GM12878 (cell line): ENCODE results near the gene DENR. TPM values are rescaled to one million over a fixed set of nuclear protein-coding genes. Genes with fewer than 3 reads are reported as not detected.

Source experiments
- ASH2L ChIP-seq: fragments of 300-600, 200-600 bp; sonication (generic); IDR thresholded peaks from 2 replicates; pipeline ENCODE4 v1.6.1; 2017; ENCODE audit warnings: low read depth, mild to moderate bottlenecking, borderline replicate concordance
- BACH1 ChIP-seq: fragments of 450-650 bp; IDR thresholded peaks from 2 replicates; pipeline ENCODE4 v1.6.1; 2017; ENCODE audit warnings: mild to moderate bottlenecking, borderline replicate concordance
- CREM ChIP-seq: IDR thresholded peaks from 2 replicates; pipeline ENCODE4 v1.6.1; 2014; ENCODE audit warnings: antibody characterized with exemption, low read depth
- EGR1 ChIP-seq, 2 experiments: IDR thresholded peaks; 1 replicate in 1 of 2; 2 replicates in 1 of 2; pipeline ENCODE4 v1.6.1; 2011 to 2012; ENCODE audit warnings: low read depth in 2 of 2, low read length in 2 of 2, borderline replicate concordance in 1 of 2, mild to moderate bottlenecking in 1 of 2, moderate library complexity in 1 of 2
- HCFC1 ChIP-seq: fragments of 150-350 bp; IDR thresholded peaks from 2 replicates; pipeline ENCODE4 v1.6.1; 2014; ENCODE audit warnings: low read length
- HDAC2 ChIP-seq: fragments of 200-600 bp; sonication (generic); IDR thresholded peaks from 2 replicates; pipeline ENCODE4 v1.6.1; 2017
- IKZF2 ChIP-seq, 2 experiments: fragments of 450-650 bp; IDR thresholded peaks; 2 replicates each; pipeline ENCODE4 v1.6.1; 2017; ENCODE audit warnings: mild to moderate bottlenecking in 2 of 2, moderate library complexity in 2 of 2
- IRF4 ChIP-seq: IDR thresholded peaks from 2 replicates; pipeline ENCODE4 v1.6.1; 2011; ENCODE audit warnings: low read depth, low read length
- KDM1A ChIP-seq: fragments of 200-600 bp; sonication (generic); IDR thresholded peaks from 2 replicates; pipeline ENCODE4 v1.6.1; 2016; ENCODE audit warnings: borderline replicate concordance
- NFYA ChIP-seq: IDR thresholded peaks from 2 replicates; pipeline ENCODE4 v1.6.1; 2011; ENCODE audit warnings: low read depth, mild to moderate bottlenecking, low read length, improper control_type of control experiment, borderline replicate concordance
- NRF1 ChIP-seq: conservative IDR thresholded peaks from 2 replicates; pipeline ENCODE4 v1.6.1; 2011; ENCODE audit warnings: mild to moderate bottlenecking, low read depth, low read length, improper control_type of control experiment
- POLR2A ChIP-seq: IDR thresholded peaks from 2 replicates; pipeline ENCODE4 v1.6.1; 2011; ENCODE audit warnings: low read depth, mild to moderate bottlenecking, low read length
- TAF1 ChIP-seq: IDR thresholded peaks from 2 replicates; pipeline ENCODE4 v1.6.1; 2011; ENCODE audit warnings: mild to moderate bottlenecking, low read depth, low read length, borderline replicate concordance
- YY1 ChIP-seq: IDR thresholded peaks from 2 replicates; pipeline ENCODE4 v1.6.1; 2011; ENCODE audit warnings: low read depth, mild to moderate bottlenecking, low read length
- ZNF384 ChIP-seq: IDR thresholded peaks from 2 replicates; pipeline ENCODE4 v1.6.1; 2012; ENCODE audit warnings: low read depth, mild to moderate bottlenecking, low read length, improper control_type of control experiment, borderline replicate concordance
- ZSCAN29 ChIP-seq: fragments of 450-650 bp; IDR thresholded peaks from 2 replicates; pipeline ENCODE4 v1.6.1; 2017; ENCODE audit warnings: mild to moderate bottlenecking, moderate library complexity
- polyA plus RNA-seq, 11 experiments: library from polyadenylated mRNA; depleted of rRNA in 4 of 11; unstranded in 6 of 11; stranded (reverse) in 5 of 11; fragments of >200 nt; fragmentation: Nextera tagmentation in 4 of 11; fragmentation: Illumina TruSeq in 1 of 11; extraction: Ambion mirVana in 4 of 11; extraction: Trizol in 1 of 11; gene quantifications; 1 replicate in 1 of 11; 2 replicates in 10 of 11; pipeline versions ENCODE4 v1.2.1 to v1.2.3, GENCODE V29; 2011 to 2016; ENCODE audit warnings: inconsistent platforms in 2 of 11, missing spikeins in 2 of 11, low read depth in 1 of 11
- total RNA-seq, 4 experiments: library from RNA; depleted of rRNA in 3 of 4; stranded (reverse); fragments of >200 nt in 3 of 4; fragmentation: Illumina TruSeq in 1 of 4; extraction: Trizol in 1 of 4; gene quantifications; 2 replicates each; pipeline versions ENCODE4 v1.2.1 to v1.2.3, GENCODE V29; 2013 to 2021
- TF ChIP-seq, protein P1 (sequence below): fragments of 450-650 bp; IDR thresholded peaks from 2 replicates; pipeline ENCODE4 v1.6.1; 2017; ENCODE audit warnings: mild to moderate bottlenecking, low read depth, inconsistent platforms; ENCODE audit not compliant: poor library complexity, severe bottlenecking
- TF ChIP-seq, protein P2 (sequence below): fragments of 450-650 bp; formaldehyde crosslinking; IDR thresholded peaks from 2 replicates; pipeline ENCODE4 v1.5.0; 2022; ENCODE audit warnings: mild to moderate bottlenecking, missing genetic modification characterization
- TF ChIP-seq, protein P3 (sequence below): fragments of 450-650 bp; IDR thresholded peaks from 2 replicates; pipeline ENCODE4 v1.6.1; 2018; ENCODE audit warnings: borderline replicate concordance, mild to moderate bottlenecking; ENCODE audit not compliant: partially characterized antibody
- TF ChIP-seq, protein P4 (sequence below): fragments of 450-650 bp; IDR thresholded peaks from 2 replicates; pipeline ENCODE4 v1.6.1; 2014; ENCODE audit warnings: mild to moderate bottlenecking
- TF ChIP-seq, protein P5 (sequence below): fragments of 450-650 bp; IDR thresholded peaks from 2 replicates; pipeline ENCODE4 v1.6.1; 2017; ENCODE audit warnings: borderline replicate concordance

DENR gene
- total and polyA plus RNA-seq, 10 of the 15 experiments (the other 5 are each of a cell fraction or from before 2014, with no cell fraction given), result 29.4 to 97.7 (median 58.3) TPM

DNA sequence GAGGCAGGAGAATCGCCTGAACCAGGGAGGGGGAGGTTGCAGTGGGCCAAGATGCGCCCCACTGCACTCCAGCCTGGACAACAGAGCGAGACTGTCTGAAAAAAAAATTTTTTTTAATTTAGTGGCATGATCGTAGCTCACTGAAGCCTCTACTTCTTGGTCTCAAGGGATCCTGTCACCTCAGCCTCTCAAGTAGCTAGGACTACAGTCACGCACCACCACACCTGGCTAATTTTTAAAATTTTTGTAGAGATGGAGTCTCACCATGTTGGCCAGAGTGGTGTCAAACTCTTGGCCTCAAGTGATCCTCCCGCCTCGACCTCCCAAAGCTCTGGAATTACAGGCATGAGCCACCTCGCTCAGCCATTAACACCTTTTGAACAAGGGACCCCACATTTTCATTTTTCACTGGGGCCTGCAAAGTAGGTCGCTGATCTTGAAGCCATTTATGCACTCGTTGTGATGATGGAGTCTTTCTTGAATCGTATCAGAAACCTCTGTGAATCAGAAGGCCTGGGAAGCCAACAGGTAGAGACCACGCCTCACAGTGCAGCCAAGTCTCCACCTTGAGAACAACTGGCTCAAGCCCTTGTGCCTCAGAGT is 27.9 kb upstream of the DENR start (continued):
- no peak for TF ChIP-seq IRF4
- TF ChIP-seq YY1, result 0 out of 2 replicates have a peak, but pooled peaks have one; percentile 4
- no peak for TF ChIP-seq ASH2L
- TF ChIP-seq NRF1, result no peak
- TF ChIP-seq IKZF2 (IDR thresholded peaks at IDR 0.05), result peak in 1 of 2 experiments; percentile 41; a peak in 2 of 4 replicates
- no peak for TF ChIP-seq HDAC2
- TF ChIP-seq CREM, result peak; percentile 13; the same call in 1 of the 2 replicates
- TF ChIP-seq, protein P1, sequence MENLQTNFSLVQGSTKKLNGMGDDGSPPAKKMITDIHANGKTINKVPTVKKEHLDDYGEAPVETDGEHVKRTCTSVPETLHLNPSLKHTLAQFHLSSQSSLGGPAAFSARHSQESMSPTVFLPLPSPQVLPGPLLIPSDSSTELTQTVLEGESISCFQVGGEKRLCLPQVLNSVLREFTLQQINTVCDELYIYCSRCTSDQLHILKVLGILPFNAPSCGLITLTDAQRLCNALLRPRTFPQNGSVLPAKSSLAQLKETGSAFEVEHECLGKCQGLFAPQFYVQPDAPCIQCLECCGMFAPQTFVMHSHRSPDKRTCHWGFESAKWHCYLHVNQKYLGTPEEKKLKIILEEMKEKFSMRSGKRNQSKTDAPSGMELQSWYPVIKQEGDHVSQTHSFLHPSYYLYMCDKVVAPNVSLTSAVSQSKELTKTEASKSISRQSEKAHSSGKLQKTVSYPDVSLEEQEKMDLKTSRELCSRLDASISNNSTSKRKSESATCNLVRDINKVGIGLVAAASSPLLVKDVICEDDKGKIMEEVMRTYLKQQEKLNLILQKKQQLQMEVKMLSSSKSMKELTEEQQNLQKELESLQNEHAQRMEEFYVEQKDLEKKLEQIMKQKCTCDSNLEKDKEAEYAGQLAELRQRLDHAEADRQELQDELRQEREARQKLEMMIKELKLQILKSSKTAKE, result peak; percentile 20
- no peak for TF ChIP-seq BACH1
- TF ChIP-seq HCFC1, result no peak
- TF ChIP-seq, protein P2, sequence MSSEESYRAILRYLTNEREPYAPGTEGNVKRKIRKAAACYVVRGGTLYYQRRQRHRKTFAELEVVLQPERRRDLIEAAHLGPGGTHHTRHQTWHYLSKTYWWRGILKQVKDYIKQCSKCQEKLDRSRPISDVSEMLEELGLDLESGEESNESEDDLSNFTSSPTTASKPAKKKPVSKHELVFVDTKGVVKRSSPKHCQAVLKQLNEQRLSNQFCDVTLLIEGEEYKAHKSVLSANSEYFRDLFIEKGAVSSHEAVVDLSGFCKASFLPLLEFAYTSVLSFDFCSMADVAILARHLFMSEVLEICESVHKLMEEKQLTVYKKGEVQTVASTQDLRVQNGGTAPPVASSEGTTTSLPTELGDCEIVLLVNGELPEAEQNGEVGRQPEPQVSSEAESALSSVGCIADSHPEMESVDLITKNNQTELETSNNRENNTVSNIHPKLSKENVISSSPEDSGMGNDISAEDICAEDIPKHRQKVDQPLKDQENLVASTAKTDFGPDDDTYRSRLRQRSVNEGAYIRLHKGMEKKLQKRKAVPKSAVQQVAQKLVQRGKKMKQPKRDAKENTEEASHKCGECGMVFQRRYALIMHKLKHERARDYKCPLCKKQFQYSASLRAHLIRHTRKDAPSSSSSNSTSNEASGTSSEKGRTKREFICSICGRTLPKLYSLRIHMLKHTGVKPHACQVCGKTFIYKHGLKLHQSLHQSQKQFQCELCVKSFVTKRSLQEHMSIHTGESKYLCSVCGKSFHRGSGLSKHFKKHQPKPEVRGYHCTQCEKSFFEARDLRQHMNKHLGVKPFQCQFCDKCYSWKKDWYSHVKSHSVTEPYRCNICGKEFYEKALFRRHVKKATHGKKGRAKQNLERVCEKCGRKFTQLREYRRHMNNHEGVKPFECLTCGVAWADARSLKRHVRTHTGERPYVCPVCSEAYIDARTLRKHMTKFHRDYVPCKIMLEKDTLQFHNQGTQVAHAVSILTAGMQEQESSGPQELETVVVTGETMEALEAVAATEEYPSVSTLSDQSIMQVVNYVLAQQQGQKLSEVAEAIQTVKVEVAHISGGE (CRISPR knock-in tag), result no peak
- TF ChIP-seq ZNF384, result peak; percentile 28; the same call in 1 of the 2 replicates
- TF ChIP-seq, protein P3, sequence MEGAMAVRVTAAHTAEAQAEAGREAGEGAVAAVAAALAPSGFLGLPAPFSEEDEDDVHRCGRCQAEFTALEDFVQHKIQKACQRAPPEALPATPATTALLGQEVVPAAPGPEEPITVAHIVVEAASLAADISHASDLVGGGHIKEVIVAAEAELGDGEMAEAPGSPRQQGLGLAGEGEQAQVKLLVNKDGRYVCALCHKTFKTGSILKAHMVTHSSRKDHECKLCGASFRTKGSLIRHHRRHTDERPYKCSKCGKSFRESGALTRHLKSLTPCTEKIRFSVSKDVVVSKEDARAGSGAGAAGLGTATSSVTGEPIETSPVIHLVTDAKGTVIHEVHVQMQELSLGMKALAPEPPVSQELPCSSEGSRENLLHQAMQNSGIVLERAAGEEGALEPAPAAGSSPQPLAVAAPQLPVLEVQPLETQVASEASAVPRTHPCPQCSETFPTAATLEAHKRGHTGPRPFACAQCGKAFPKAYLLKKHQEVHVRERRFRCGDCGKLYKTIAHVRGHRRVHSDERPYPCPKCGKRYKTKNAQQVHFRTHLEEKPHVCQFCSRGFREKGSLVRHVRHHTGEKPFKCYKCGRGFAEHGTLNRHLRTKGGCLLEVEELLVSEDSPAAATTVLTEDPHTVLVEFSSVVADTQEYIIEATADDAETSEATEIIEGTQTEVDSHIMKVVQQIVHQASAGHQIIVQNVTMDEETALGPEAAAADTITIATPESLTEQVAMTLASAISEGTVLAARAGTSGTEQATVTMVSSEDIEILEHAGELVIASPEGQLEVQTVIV, result no peak
- TF ChIP-seq POLR2A, result no peak
- TF ChIP-seq TAF1, result no peak
- no peak for TF ChIP-seq NFYA
- TF ChIP-seq EGR1 (IDR thresholded peaks at IDR 0.05; ENCODE audit: borderline replicate concordance in 1 of 2, low read depth in 2 of 2, low read length in 2 of 2), result no peak
- TF ChIP-seq, protein P4, sequence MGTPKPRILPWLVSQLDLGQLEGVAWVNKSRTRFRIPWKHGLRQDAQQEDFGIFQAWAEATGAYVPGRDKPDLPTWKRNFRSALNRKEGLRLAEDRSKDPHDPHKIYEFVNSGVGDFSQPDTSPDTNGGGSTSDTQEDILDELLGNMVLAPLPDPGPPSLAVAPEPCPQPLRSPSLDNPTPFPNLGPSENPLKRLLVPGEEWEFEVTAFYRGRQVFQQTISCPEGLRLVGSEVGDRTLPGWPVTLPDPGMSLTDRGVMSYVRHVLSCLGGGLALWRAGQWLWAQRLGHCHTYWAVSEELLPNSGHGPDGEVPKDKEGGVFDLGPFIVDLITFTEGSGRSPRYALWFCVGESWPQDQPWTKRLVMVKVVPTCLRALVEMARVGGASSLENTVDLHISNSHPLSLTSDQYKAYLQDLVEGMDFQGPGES, result no peak
- no peak for TF ChIP-seq ZSCAN29
- TF ChIP-seq, protein P5, sequence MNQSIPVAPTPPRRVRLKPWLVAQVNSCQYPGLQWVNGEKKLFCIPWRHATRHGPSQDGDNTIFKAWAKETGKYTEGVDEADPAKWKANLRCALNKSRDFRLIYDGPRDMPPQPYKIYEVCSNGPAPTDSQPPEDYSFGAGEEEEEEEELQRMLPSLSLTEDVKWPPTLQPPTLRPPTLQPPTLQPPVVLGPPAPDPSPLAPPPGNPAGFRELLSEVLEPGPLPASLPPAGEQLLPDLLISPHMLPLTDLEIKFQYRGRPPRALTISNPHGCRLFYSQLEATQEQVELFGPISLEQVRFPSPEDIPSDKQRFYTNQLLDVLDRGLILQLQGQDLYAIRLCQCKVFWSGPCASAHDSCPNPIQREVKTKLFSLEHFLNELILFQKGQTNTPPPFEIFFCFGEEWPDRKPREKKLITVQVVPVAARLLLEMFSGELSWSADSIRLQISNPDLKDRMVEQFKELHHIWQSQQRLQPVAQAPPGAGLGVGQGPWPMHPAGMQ, result no peak
- TF ChIP-seq KDM1A, result no peak
